GM23338 (cell line): Measurements from ENCODE around the gene SFTA2. TPM values are rescaled to one million over a fixed set of nuclear protein-coding genes. Genes with fewer than 3 reads are reported as not detected.

Experiments used
- ATAC-seq: fragments of 200-7000 bp; cut with Tn5 transposase; 3 replicates; pipeline ENCODE4 v1.9.1; 2020
- DNase-seq: peaks from one replicate; pipeline ENCODE4 v3.0.0-alpha.2; 2015; ENCODE audit warnings: low spot score
- H2AFZ ChIP-seq: fragments of 200-600 bp; sonication (generic); 2 replicates; pipeline ENCODE4 v1.8.0; 2016; ENCODE audit warnings: antibody characterized with exemption, mild to moderate bottlenecking, moderate library complexity
- H3F3A ChIP-seq: fragments of 200-600 bp; sonication (generic); replicated peaks from 2 replicates; pipeline ENCODE4 v1.8.0; 2017; ENCODE audit warnings: antibody characterized with exemption, mixed run types, low read depth
- H3K27ac ChIP-seq: fragments of 200-600 bp; sonication (generic); 2 replicates; pipeline ENCODE4 v1.6.1; 2016; ENCODE audit warnings: low read depth
- H3K27me3 ChIP-seq: fragments of 200-600 bp; sonication (generic); 2 replicates; pipeline ENCODE4 v1.8.0; 2016; ENCODE audit warnings: mild to moderate bottlenecking, mixed run types, moderate library complexity; ENCODE audit not compliant: insufficient read depth
- H3K36me3 ChIP-seq: fragments of 200-600 bp; sonication (generic); 2 replicates; pipeline ENCODE4 v1.8.0; 2016; ENCODE audit warnings: mild to moderate bottlenecking; ENCODE audit not compliant: insufficient read depth
- H3K4me1 ChIP-seq: fragments of 200-600 bp; sonication (generic); 2 replicates; pipeline ENCODE4 v1.8.0; 2016; ENCODE audit warnings: mild to moderate bottlenecking, moderate library complexity; ENCODE audit not compliant: insufficient read depth
- H3K4me2 ChIP-seq: fragments of 200-600 bp; sonication (generic); 2 replicates; pipeline ENCODE4 v1.7.1; 2017; ENCODE audit warnings: mixed run types
- H3K4me3 ChIP-seq: fragments of 200-600 bp; sonication (generic); 2 replicates; pipeline ENCODE4 v1.6.1; 2016; ENCODE audit warnings: mixed run types
- H3K79me2 ChIP-seq: fragments of 200-600 bp; sonication (generic); replicated peaks from 2 replicates; pipeline ENCODE4 v1.8.0; 2017; ENCODE audit warnings: mild to moderate bottlenecking; ENCODE audit not compliant: insufficient read depth
- H3K9me2 ChIP-seq: fragments of 200-600 bp; sonication (generic); 2 replicates; pipeline ENCODE4 v1.8.0; 2017; ENCODE audit not compliant: insufficient read depth
- H4K20me1 ChIP-seq: fragments of 200-600 bp; sonication (generic); replicated peaks from 2 replicates; pipeline ENCODE4 v1.8.0; 2017; ENCODE audit warnings: mild to moderate bottlenecking; ENCODE audit not compliant: insufficient read depth
- H3K27ac Mint-ChIP-seq: 2 replicates; pipeline ENCODE4 v1.8.0; 2020; ENCODE audit warnings: inconsistent platforms, mild to moderate bottlenecking, moderate library complexity, mixed read lengths
- H3K27me3 Mint-ChIP-seq: 3 replicates; pipeline ENCODE4 v1.8.0; 2022; ENCODE audit warnings: low read depth, mild to moderate bottlenecking, moderate library complexity, mixed read lengths, inconsistent platforms; ENCODE audit not compliant: insufficient read depth, poor library complexity
- H3K36me3 Mint-ChIP-seq: 3 replicates; pipeline ENCODE4 v1.8.0; 2021; ENCODE audit warnings: low read depth, mild to moderate bottlenecking, inconsistent platforms, moderate library complexity, mixed read lengths
- H3K4me1 Mint-ChIP-seq: 3 replicates; pipeline ENCODE4 v1.8.0; 2020; ENCODE audit warnings: mild to moderate bottlenecking, inconsistent platforms, mixed read lengths
- H3K4me3 Mint-ChIP-seq: 3 replicates; pipeline ENCODE4 v1.8.0; 2021; ENCODE audit warnings: moderate library complexity, mild to moderate bottlenecking, inconsistent platforms, mixed read lengths
- H3K9me3 Mint-ChIP-seq: 3 replicates; pipeline ENCODE4 v1.8.0; 2020; ENCODE audit warnings: moderate library complexity, mild to moderate bottlenecking, inconsistent platforms, mixed read lengths
- CREB1 ChIP-seq: fragments of 250-450 bp; sonication (Bioruptor Pico); IDR thresholded peaks from 2 replicates; pipeline ENCODE4 v1.5.0; 2020; ENCODE audit warnings: low read depth, mild to moderate bottlenecking, moderate library complexity
- CTCF ChIP-seq, 2 experiments: fragments of 200-600 bp in 1 of 2; sonication (generic) in 1 of 2; conservative IDR thresholded peaks; 2 replicates each; pipeline versions ENCODE4 v1.5.1 to v1.6.1; 2016 to 2017; ENCODE audit warnings: antibody characterized with exemption in 2 of 2, low read depth in 2 of 2, mild to moderate bottlenecking in 2 of 2, moderate library complexity in 1 of 2
- EZH2 ChIP-seq: fragments of 200-600 bp; sonication (generic); IDR thresholded peaks from one replicate; pipeline ENCODE4 v1.8.0; 2017; ENCODE audit warnings: antibody characterized with exemption, mild to moderate bottlenecking, low read depth; ENCODE audit not compliant: unreplicated experiment
- EZH2phosphoT487 ChIP-seq: fragments of 200-600 bp; sonication (generic); IDR thresholded peaks from one replicate; pipeline ENCODE4 v1.8.1; 2018; ENCODE audit warnings: antibody characterized with exemption; ENCODE audit not compliant: unreplicated experiment
- JUNB ChIP-seq: IDR thresholded peaks from one replicate; pipeline ENCODE4 v1.6.1; 2016; ENCODE audit warnings: antibody characterized with exemption; ENCODE audit not compliant: unreplicated experiment
- POLR2AphosphoS5 ChIP-seq: IDR thresholded peaks from 2 replicates; pipeline ENCODE4 v1.6.1; 2016; ENCODE audit warnings: antibody characterized with exemption, low read depth
- STAT1 ChIP-seq: IDR thresholded peaks from one replicate; pipeline ENCODE4 v1.6.1; 2016; ENCODE audit warnings: antibody characterized with exemption; ENCODE audit not compliant: unreplicated experiment
- ZNF114 ChIP-seq: fragments of 250-450 bp; sonication (Bioruptor Pico); IDR thresholded peaks from 2 replicates; pipeline ENCODE4 v1.5.0; 2020; ENCODE audit warnings: mild to moderate bottlenecking, moderate library complexity
- polyA plus RNA-seq: library from polyadenylated mRNA; unstranded; fragments of >200 nt; fragmentation: Nextera tagmentation; extraction: Ambion mirVana; gene quantifications from 2 replicates; pipeline ENCODE4 v1.2.1, GENCODE V29; 2016
- total RNA-seq: library from RNA; depleted of rRNA; stranded (reverse); fragments of >200 nt; shearing (Covaris generic); gene quantifications from 2 replicates; pipeline ENCODE4 v1.2.3, GENCODE V29; 2014
- TF ChIP-seq, protein P1 (sequence below): IDR thresholded peaks from 2 replicates; pipeline ENCODE4 v1.6.1; 2016; ENCODE audit warnings: antibody characterized with exemption
- TF ChIP-seq, protein P2 (sequence below): IDR thresholded peaks from one replicate; pipeline ENCODE4 v1.6.1; 2018; ENCODE audit warnings: antibody characterized with exemption; ENCODE audit not compliant: unreplicated experiment

SFTA2 gene
- total and polyA plus RNA-seq, 2 experiments from 2014 or later, result not detected

- ATAC-seq, result peak; percentile 61
- no peaks in the 10 kb centered on the region for H3K27me3 ChIP-seq
- H3K79me2 ChIP-seq, result peaks cover 4% of the 10 kb centered on the region
Measured at GRCh38 chr6:30913721-30914075, 18.3 kb downstream of the SFTA2 start.

More at GRCh38 chr6:30913721-30914075, 18.3 kb downstream of the SFTA2 start:
- peak overlapping the region; percentile 89 for H3K4me3 Mint-ChIP-seq
- TF ChIP-seq EZH2phosphoT487 (no peak), CREB1 (CRISPR knock-in tag) (no peak), ZNF114 (CRISPR knock-in tag) (no peak), JUNB (no peak), POLR2AphosphoS5 (no peak), STAT1 (no peak), EZH2 (no peak), CTCF (conservative IDR thresholded peaks at IDR 0.05; ENCODE audit: low read depth in 2 of 2) (no peak)
- TF ChIP-seq, protein P1, sequence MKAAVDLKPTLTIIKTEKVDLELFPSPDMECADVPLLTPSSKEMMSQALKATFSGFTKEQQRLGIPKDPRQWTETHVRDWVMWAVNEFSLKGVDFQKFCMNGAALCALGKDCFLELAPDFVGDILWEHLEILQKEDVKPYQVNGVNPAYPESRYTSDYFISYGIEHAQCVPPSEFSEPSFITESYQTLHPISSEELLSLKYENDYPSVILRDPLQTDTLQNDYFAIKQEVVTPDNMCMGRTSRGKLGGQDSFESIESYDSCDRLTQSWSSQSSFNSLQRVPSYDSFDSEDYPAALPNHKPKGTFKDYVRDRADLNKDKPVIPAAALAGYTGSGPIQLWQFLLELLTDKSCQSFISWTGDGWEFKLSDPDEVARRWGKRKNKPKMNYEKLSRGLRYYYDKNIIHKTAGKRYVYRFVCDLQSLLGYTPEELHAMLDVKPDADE, result no peak
- TF ChIP-seq, protein P2, sequence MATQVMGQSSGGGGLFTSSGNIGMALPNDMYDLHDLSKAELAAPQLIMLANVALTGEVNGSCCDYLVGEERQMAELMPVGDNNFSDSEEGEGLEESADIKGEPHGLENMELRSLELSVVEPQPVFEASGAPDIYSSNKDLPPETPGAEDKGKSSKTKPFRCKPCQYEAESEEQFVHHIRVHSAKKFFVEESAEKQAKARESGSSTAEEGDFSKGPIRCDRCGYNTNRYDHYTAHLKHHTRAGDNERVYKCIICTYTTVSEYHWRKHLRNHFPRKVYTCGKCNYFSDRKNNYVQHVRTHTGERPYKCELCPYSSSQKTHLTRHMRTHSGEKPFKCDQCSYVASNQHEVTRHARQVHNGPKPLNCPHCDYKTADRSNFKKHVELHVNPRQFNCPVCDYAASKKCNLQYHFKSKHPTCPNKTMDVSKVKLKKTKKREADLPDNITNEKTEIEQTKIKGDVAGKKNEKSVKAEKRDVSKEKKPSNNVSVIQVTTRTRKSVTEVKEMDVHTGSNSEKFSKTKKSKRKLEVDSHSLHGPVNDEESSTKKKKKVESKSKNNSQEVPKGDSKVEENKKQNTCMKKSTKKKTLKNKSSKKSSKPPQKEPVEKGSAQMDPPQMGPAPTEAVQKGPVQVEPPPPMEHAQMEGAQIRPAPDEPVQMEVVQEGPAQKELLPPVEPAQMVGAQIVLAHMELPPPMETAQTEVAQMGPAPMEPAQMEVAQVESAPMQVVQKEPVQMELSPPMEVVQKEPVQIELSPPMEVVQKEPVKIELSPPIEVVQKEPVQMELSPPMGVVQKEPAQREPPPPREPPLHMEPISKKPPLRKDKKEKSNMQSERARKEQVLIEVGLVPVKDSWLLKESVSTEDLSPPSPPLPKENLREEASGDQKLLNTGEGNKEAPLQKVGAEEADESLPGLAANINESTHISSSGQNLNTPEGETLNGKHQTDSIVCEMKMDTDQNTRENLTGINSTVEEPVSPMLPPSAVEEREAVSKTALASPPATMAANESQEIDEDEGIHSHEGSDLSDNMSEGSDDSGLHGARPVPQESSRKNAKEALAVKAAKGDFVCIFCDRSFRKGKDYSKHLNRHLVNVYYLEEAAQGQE, result no peak
- peaks cover 18% of the 10 kb centered on the region for H3K27me3 Mint-ChIP-seq
- Histone ChIP-seq H3K4me3 (peak overlapping the region; percentile 84), H4K20me1 (no peaks in the 10 kb centered on the region), H3K4me1 (peaks cover 8% of the 10 kb centered on the region; the same call in 1 of the 2 replicates), H2AFZ (peak overlapping the region; percentile 93), H3K36me3 (peaks cover 7% of the 10 kb centered on the region; the same call in 1 of the 2 replicates), H3K4me2 (peak overlapping the region; percentile 97), H3K27ac (peak overlapping the region; percentile 59; the same call in 1 of the 2 replicates), H3K9me2 (no peaks in the 10 kb centered on the region), H3F3A (0 out of 2 replicates have a peak, but pooled peaks cover 17% of the 10 kb centered on the region)
- peak; percentile 73 for DNase-seq
- H3K36me3 Mint-ChIP-seq, result peaks cover 59% of the 10 kb centered on the region
- no peaks in the 10 kb centered on the region for H3K9me3 Mint-ChIP-seq
- peaks cover 20% of the 10 kb centered on the region for H3K4me1 Mint-ChIP-seq
- H3K27ac Mint-ChIP-seq, result no peak overlapping the region
